ENCODE measurements around the gene JPH2.

The JPH2 gene

GRCh38 chr20:44097521-44098255 is 89.3 kb downstream of the JPH2 start:
- no peak for DNase-seq

GRCh38 chr20:44095831-44096230 is 91.2 kb downstream of the JPH2 start:
- no peak for DNase-seq

- no peak for DNase-seq
Measured at GRCh38 chr20:44093249-44093582, 93.8 kb downstream of the JPH2 start.

GRCh38 chr20:44092551-44093248 is 94.3 kb downstream of the JPH2 start:
- peak in 1 of 2 experiments; percentile 23 for DNase-seq

- no peak for DNase-seq
Measured at GRCh38 chr20:44091026-44091425, 96.0 kb downstream of the JPH2 start.

GRCh38 chr20:44089987-44090674 is 96.9 kb downstream of the JPH2 start:
- DNase-seq: no peak

- DNase-seq: no peak
Measured at GRCh38 chr20:44087857-44088120, 99.2 kb downstream of the JPH2 start.

GRCh38 chr20:44087051-44087856 is 99.7 kb downstream of the JPH2 start:
- DNase-seq: no peak

GRCh38 chr20:44085616-44086434 is 101.2 kb downstream of the JPH2 start:
- DNase-seq: no peak

GRCh38 chr20:44084891-44085290 is 102.1 kb downstream of the JPH2 start:
- DNase-seq: no peak

- no peak for DNase-seq
Measured at GRCh38 chr20:44084439-44084838, 102.5 kb downstream of the JPH2 start.

- no peak for DNase-seq
Measured at GRCh38 chr20:44083220-44083933, 103.6 kb downstream of the JPH2 start.

- no peak for DNase-seq
Measured at GRCh38 chr20:44081888-44082287, 105.1 kb downstream of the JPH2 start.

- DNase-seq: no peak
Measured at GRCh38 chr20:44081476-44081875, 105.5 kb downstream of the JPH2 start.

- peak in 1 of 2 experiments; percentile 73 for DNase-seq
Measured at GRCh38 chr20:44080646-44081267, 106.2 kb downstream of the JPH2 start.

- no peak for DNase-seq
Measured at GRCh38 chr20:44080064-44080463, 106.9 kb downstream of the JPH2 start.

- peak in 1 of 2 experiments; percentile 17 for DNase-seq
Measured at GRCh38 chr20:44079291-44079690, 107.7 kb downstream of the JPH2 start.

- DNase-seq: no peak
Measured at GRCh38 chr20:44075950-44076232, 111.1 kb downstream of the JPH2 start.

- DNase-seq: no peak
Measured at GRCh38 chr20:44075191-44075949, 111.6 kb downstream of the JPH2 start.

- peak in 1 of 2 experiments; percentile 53 for DNase-seq
Measured at GRCh38 chr20:44074252-44075151, 112.5 kb downstream of the JPH2 start.
